Osteoblast (primary cell): ENCODE data around the gene NOP14. TPM values are rescaled to one million over a fixed set of nuclear protein-coding genes. Genes with fewer than 3 reads are reported as not detected.
A peak's percentile ranks its signal among the peaks of the same experiment; 100 is the strongest.

ENCODE experiments used
- DNase-seq: peaks from one replicate; pipeline ENCODE4 v3.0.0; 2011; ENCODE audit warnings: low spot score, mixed read lengths; ENCODE audit not compliant: insufficient read length; ENCODE audit errors: missing footprints
- H2AFZ ChIP-seq: 2 replicates; pipeline ENCODE4 v1.6.0; 2011; ENCODE audit warnings: mild to moderate bottlenecking, low read length
- H3K27ac ChIP-seq: 2 replicates; pipeline ENCODE4 v1.5.1; 2011; ENCODE audit warnings: mild to moderate bottlenecking, low read depth, low read length, moderate library complexity
- H3K27me3 ChIP-seq: 2 replicates; pipeline ENCODE4 v1.6.0; 2012; ENCODE audit warnings: mild to moderate bottlenecking, control low read depth, inconsistent platforms, low read length, moderate library complexity; ENCODE audit not compliant: insufficient read depth
- H3K36me3 ChIP-seq: 2 replicates; pipeline ENCODE4 v1.5.1; 2011; ENCODE audit warnings: mild to moderate bottlenecking, low read length, control low read depth, moderate library complexity; ENCODE audit not compliant: insufficient read depth
- H3K4me1 ChIP-seq: 2 replicates; pipeline ENCODE4 v1.5.1; 2011; ENCODE audit warnings: mild to moderate bottlenecking, low read length, control low read depth, moderate library complexity; ENCODE audit not compliant: insufficient read depth
- H3K4me2 ChIP-seq: 2 replicates; pipeline ENCODE4 v1.6.0; 2011; ENCODE audit warnings: mild to moderate bottlenecking, low read length; ENCODE audit not compliant: insufficient read depth
- H3K4me3 ChIP-seq: fragments of 200-600 bp; sonication (generic); 3 replicates; pipeline ENCODE4 v1.5.1; 2012; ENCODE audit warnings: mild to moderate bottlenecking, low read length, inconsistent platforms; ENCODE audit not compliant: insufficient read depth
- H3K79me2 ChIP-seq: 2 replicates; pipeline ENCODE4 v1.6.0; 2012; ENCODE audit warnings: mild to moderate bottlenecking, low read length, control low read depth, inconsistent platforms; ENCODE audit not compliant: insufficient read depth
- H3K9me3 ChIP-seq: 2 replicates; pipeline ENCODE4 v1.5.1; 2011; ENCODE audit warnings: low read depth, low read length, control low read depth
- H4K20me1 ChIP-seq: 2 replicates; pipeline ENCODE4 v1.6.0; 2012; ENCODE audit warnings: mild to moderate bottlenecking, low read length, control low read depth; ENCODE audit not compliant: insufficient read depth
- total RNA-seq: library from RNA; depleted of rRNA; stranded (reverse); fragments of >200 nt; gene quantifications from 2 replicates; pipeline ENCODE4 v1.2.3, GENCODE V29; 2012
- TF ChIP-seq, protein P1 (sequence below): IDR thresholded peaks from 2 replicates; pipeline ENCODE4 v1.5.1; 2011; ENCODE audit warnings: mild to moderate bottlenecking, low read depth, low read length, moderate library complexity; ENCODE audit errors: extremely low read depth

The NOP14 gene
- total RNA-seq, 1 donor = 30.0 TPM

DNA sequence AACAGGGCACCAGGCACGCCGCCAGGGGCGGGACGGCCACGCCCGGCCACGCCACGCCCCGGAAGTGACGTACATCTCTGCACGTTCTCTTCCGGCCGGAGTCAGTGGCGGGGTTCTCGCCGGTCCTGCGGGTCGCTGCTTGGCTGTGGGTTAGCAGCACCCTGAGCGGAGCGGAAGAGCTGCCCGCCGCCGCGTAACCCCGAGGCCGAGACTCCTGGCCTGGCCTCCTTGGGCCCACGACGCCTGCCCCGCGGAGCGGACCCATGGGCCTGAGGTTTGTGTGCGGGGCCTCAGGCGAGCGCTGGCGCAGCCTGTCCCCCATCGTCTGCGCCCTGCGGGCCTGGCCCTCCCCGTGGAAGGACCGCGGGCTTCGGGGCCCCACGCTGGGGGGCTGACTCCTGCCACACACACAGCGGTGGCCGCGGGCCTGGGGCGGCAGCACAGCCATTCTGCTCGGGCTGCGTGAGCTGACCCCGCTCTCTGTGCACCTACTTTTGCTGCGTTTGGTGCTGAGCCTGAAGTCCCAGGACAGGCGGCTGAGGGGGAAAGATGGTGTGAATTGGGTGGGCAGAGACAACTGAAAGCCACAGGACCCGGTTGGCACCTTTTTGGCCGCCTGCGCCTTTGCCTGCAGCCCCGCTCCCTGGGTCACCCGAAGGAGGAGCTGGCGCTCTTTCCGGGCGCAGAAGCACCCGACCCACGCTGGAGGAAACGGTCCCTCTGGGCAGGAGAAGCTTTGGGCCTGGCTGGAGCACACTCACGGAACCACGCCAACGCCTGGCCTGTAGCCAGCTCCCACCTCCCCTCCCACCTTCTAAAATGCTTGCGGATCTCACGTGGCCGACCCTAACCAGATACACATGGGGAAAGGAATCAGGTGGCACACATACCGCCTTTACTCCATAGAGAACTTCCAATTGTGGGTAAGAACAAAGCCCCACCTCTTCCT, 28.1 kb downstream of the NOP14 start:
- TF ChIP-seq, protein P1, sequence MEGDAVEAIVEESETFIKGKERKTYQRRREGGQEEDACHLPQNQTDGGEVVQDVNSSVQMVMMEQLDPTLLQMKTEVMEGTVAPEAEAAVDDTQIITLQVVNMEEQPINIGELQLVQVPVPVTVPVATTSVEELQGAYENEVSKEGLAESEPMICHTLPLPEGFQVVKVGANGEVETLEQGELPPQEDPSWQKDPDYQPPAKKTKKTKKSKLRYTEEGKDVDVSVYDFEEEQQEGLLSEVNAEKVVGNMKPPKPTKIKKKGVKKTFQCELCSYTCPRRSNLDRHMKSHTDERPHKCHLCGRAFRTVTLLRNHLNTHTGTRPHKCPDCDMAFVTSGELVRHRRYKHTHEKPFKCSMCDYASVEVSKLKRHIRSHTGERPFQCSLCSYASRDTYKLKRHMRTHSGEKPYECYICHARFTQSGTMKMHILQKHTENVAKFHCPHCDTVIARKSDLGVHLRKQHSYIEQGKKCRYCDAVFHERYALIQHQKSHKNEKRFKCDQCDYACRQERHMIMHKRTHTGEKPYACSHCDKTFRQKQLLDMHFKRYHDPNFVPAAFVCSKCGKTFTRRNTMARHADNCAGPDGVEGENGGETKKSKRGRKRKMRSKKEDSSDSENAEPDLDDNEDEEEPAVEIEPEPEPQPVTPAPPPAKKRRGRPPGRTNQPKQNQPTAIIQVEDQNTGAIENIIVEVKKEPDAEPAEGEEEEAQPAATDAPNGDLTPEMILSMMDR = no peak
- peak; percentile 100 for DNase-seq
- Histone ChIP-seq H3K4me3 (peak overlapping the region; percentile 95), H3K4me2 (peak overlapping the region; percentile 93), H3K27me3 (no peaks in the 10 kb centered on the region), H4K20me1 (peaks cover 33% of the 10 kb centered on the region), H3K36me3 (peaks cover 48% of the 10 kb centered on the region), H3K4me1 (peaks cover 29% of the 10 kb centered on the region), H3K9me3 (no peaks in the 10 kb centered on the region), H3K79me2 (peaks cover 33% of the 10 kb centered on the region), H3K27ac (peak overlapping the region; percentile 94), H2AFZ (peak overlapping the region; percentile 72)

DNA sequence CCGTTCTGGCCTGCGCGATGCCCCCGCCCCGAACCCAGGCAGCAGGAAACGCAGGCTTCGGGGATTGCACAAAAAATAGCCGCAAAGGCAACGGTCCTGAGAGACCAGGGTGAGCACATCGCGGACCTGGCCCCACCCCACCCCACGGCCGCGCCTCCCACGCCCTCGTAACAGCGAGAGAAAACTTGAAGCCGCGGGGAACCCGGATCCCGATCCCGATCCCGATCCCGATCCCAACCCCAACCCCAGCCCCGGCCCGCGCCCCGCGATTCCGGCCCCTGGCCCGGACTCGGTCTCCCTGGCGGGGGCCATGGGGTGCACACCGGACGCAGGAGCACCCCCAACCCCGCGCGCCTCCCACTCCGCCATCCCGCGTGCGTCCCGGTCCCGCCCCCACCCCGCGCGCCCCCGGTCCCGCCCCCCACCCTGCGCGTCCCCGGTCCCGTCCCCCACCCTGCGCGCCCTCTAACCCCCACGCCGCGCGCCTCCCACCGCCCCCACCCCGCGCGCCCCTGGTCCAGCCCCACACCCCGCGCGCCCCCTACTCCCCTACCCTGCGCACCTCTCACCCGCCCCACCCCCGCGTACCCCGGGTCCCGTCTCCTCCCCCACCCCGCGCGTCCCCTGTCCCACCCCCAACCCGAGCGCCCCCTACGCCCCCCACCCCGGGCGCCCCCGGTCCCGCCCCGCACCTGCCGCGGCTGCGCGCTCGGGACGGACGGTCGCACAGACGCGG, 29.0 kb downstream of the NOP14 start:
- TF ChIP-seq, protein P1 = no peak
- Histone ChIP-seq H3K4me3 (peak overlapping the region; percentile 95), H3K4me2 (peak overlapping the region; percentile 93), H4K20me1 (peaks cover 35% of the 10 kb centered on the region), H3K27me3 (no peaks in the 10 kb centered on the region), H2AFZ (no peak overlapping the region), H3K4me1 (peaks cover 29% of the 10 kb centered on the region), H3K9me3 (no peaks in the 10 kb centered on the region), H3K79me2 (peaks cover 29% of the 10 kb centered on the region), H3K27ac (peak overlapping the region; percentile 94), H3K36me3 (peaks cover 48% of the 10 kb centered on the region)
- DNase-seq = peak; percentile 96

DNA sequence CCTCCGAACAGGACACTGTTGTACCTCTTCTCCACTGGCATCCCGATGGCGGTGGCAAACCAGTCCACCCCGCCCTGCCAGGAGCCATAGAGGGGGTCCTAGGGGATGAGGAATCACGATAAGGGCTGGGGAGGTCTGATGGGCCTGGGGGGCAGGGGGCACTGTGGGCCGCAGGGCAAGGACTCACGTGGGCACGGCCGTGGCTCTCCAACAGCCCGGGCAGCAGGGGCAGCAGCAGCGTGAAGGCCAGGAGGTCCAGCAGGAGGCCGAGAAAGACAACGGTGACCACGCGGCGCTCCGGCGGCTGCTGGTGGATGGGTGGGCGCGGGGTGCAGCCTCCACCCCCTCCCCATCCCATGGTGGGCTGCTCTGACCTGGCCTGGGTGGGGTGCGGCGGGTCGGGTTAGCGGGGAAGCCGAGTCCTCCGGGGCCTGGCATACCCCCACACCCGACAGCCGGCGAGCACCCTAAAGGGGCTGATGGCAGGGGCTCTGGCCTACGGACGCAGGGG, 29.6 kb downstream of the NOP14 start:
- Histone ChIP-seq H3K79me2 (peaks cover 25% of the 10 kb centered on the region), H3K27ac (peak overlapping the region; percentile 53), H3K36me3 (peaks cover 48% of the 10 kb centered on the region), H3K9me3 (no peaks in the 10 kb centered on the region), H2AFZ (no peak overlapping the region), H3K27me3 (no peaks in the 10 kb centered on the region), H3K4me1 (peaks cover 29% of the 10 kb centered on the region), H3K4me2 (peak overlapping the region; percentile 82), H3K4me3 (peak overlapping the region; percentile 75), H4K20me1 (peaks cover 31% of the 10 kb centered on the region)
- TF ChIP-seq, protein P1 = no peak
- DNase-seq = peak; percentile 92
